ENCODE data around the gene CACHD1. TPM values are rescaled to one million over a fixed set of nuclear protein-coding genes. Genes with fewer than 3 reads are reported as not detected.

Gene CACHD1
- total and polyA plus RNA-seq, 2 donors (not counting 1 experiment from before 2014, with no cell fraction given) = 2.9 to 5.4 TPM

GRCh38 chr1:64470665-64471217 lies 812 bp downstream of the CACHD1 start:
- Histone ChIP-seq H3K4me3 (replicated peaks in 1 of 4; ENCODE audit: control extremely low read depth in 1 of 4, insufficient read depth in 1 of 4, low read depth in 3 of 4, low read length in 4 of 4) (peak overlapping the region; percentile 70 to 80 (median 75)), H3K27me3 (ENCODE audit: control insufficient read depth, insufficient read depth, low read length) (peaks cover 5% of the 10 kb centered on the region), H2AFZ (ENCODE audit: low read length) (peak overlapping the region; percentile 81), H3K79me2 (ENCODE audit: control insufficient read depth, insufficient read depth, low read length) (no peaks in the 10 kb centered on the region), H3K4me2 (ENCODE audit: extremely low read depth, insufficient read depth, low read length) (peak overlapping the region; percentile 88), H3K36me3 (ENCODE audit: control insufficient read depth, insufficient read depth, low read length) (no peaks in the 10 kb centered on the region), H4K20me1 (ENCODE audit: control insufficient read depth, extremely low read depth, insufficient read depth, low read length) (no peaks in the 10 kb centered on the region), H3K9me3 (ENCODE audit: control insufficient read depth, insufficient read depth, low read depth, low read length) (no peaks in the 10 kb centered on the region), H3K9ac (ENCODE audit: insufficient read depth, low read length) (peak overlapping the region; percentile 40), H3K4me1 (ENCODE audit: control insufficient read depth, extremely low read depth, insufficient read depth, low read length) (peaks cover 2% of the 10 kb centered on the region), H3K27ac (ENCODE audit: insufficient read depth, low read length) (no peak overlapping the region)
- no peak for TF ChIP-seq EZH2 (IDR thresholded peaks at IDR 0.05; ENCODE audit: low read length, missing control alignments)
- TF ChIP-seq CTCF (conservative IDR thresholded peaks at IDR 0.05 in 1 of 2, IDR thresholded peaks at IDR 0.05 in 1 of 2; ENCODE audit: low read depth in 1 of 2, low read length in 2 of 2) = no peak
- DNase-seq (ENCODE audit: low read depth in 2 of 2) = peak; percentile 18 to 29

GRCh38 chr1:64471218-64472039 lies 1.5 kb downstream of the CACHD1 start:
- Histone ChIP-seq H3K27me3 (ENCODE audit: control insufficient read depth, insufficient read depth, low read length) (peaks cover 5% of the 10 kb centered on the region), H2AFZ (ENCODE audit: low read length) (peak overlapping the region; percentile 81), H3K4me3 (replicated peaks in 1 of 4; ENCODE audit: control extremely low read depth in 1 of 4, insufficient read depth in 1 of 4, low read depth in 3 of 4, low read length in 4 of 4) (peak overlapping the region; percentile 70 to 80 (median 75)), H3K9me3 (ENCODE audit: control insufficient read depth, insufficient read depth, low read depth, low read length) (no peaks in the 10 kb centered on the region), H4K20me1 (ENCODE audit: control insufficient read depth, extremely low read depth, insufficient read depth, low read length) (no peaks in the 10 kb centered on the region), H3K79me2 (ENCODE audit: control insufficient read depth, insufficient read depth, low read length) (no peaks in the 10 kb centered on the region), H3K9ac (ENCODE audit: insufficient read depth, low read length) (peak overlapping the region; percentile 58), H3K4me2 (ENCODE audit: extremely low read depth, insufficient read depth, low read length) (peak overlapping the region; percentile 88), H3K27ac (ENCODE audit: insufficient read depth, low read length) (no peak overlapping the region), H3K4me1 (ENCODE audit: control insufficient read depth, extremely low read depth, insufficient read depth, low read length) (peaks cover 2% of the 10 kb centered on the region), H3K36me3 (ENCODE audit: control insufficient read depth, insufficient read depth, low read length) (no peaks in the 10 kb centered on the region)
- DNase-seq (ENCODE audit: low read depth in 2 of 2) = peak; percentile 28 to 42
- TF ChIP-seq CTCF (conservative IDR thresholded peaks at IDR 0.05 in 1 of 2, IDR thresholded peaks at IDR 0.05 in 1 of 2; ENCODE audit: low read depth in 1 of 2, low read length in 2 of 2) (no peak), EZH2 (IDR thresholded peaks at IDR 0.05; ENCODE audit: low read length, missing control alignments) (no peak)

- no peaks in the 10 kb centered on the region for H3K36me3 ChIP-seq (ENCODE audit: control insufficient read depth, insufficient read depth, low read length)
- no peak for DNase-seq (ENCODE audit: low read depth in 2 of 2)
- peak overlapping the region; percentile 70 to 80 (median 75) for H3K4me3 ChIP-seq (replicated peaks in 1 of 4; ENCODE audit: control extremely low read depth in 1 of 4, insufficient read depth in 1 of 4, low read depth in 3 of 4, low read length in 4 of 4)
- H3K79me2 ChIP-seq (ENCODE audit: control insufficient read depth, insufficient read depth, low read length) = no peaks in the 10 kb centered on the region
- no peak overlapping the region for H2AFZ ChIP-seq (ENCODE audit: low read length)
- no peaks in the 10 kb centered on the region for H3K9me3 ChIP-seq (ENCODE audit: control insufficient read depth, insufficient read depth, low read depth, low read length)
- no peaks in the 10 kb centered on the region for H4K20me1 ChIP-seq (ENCODE audit: control insufficient read depth, extremely low read depth, insufficient read depth, low read length)
- TF ChIP-seq EZH2 (IDR thresholded peaks at IDR 0.05; ENCODE audit: low read length, missing control alignments) = no peak
- TF ChIP-seq CTCF (conservative IDR thresholded peaks at IDR 0.05 in 1 of 2, IDR thresholded peaks at IDR 0.05 in 1 of 2; ENCODE audit: low read depth in 1 of 2, low read length in 2 of 2) = no peak
- no peak overlapping the region for H3K9ac ChIP-seq (ENCODE audit: insufficient read depth, low read length)
- H3K27ac ChIP-seq (ENCODE audit: insufficient read depth, low read length) = no peak overlapping the region
- H3K4me1 ChIP-seq (ENCODE audit: control insufficient read depth, extremely low read depth, insufficient read depth, low read length) = peaks cover 2% of the 10 kb centered on the region
- peak overlapping the region; percentile 88 for H3K4me2 ChIP-seq (ENCODE audit: extremely low read depth, insufficient read depth, low read length)
- peaks cover 5% of the 10 kb centered on the region for H3K27me3 ChIP-seq (ENCODE audit: control insufficient read depth, insufficient read depth, low read length)
Observed at GRCh38 chr1:64472040-64472376, 2.1 kb downstream of the CACHD1 start.
